ENCODE measurements around the gene CIZ1.

Gene CIZ1

DNA sequence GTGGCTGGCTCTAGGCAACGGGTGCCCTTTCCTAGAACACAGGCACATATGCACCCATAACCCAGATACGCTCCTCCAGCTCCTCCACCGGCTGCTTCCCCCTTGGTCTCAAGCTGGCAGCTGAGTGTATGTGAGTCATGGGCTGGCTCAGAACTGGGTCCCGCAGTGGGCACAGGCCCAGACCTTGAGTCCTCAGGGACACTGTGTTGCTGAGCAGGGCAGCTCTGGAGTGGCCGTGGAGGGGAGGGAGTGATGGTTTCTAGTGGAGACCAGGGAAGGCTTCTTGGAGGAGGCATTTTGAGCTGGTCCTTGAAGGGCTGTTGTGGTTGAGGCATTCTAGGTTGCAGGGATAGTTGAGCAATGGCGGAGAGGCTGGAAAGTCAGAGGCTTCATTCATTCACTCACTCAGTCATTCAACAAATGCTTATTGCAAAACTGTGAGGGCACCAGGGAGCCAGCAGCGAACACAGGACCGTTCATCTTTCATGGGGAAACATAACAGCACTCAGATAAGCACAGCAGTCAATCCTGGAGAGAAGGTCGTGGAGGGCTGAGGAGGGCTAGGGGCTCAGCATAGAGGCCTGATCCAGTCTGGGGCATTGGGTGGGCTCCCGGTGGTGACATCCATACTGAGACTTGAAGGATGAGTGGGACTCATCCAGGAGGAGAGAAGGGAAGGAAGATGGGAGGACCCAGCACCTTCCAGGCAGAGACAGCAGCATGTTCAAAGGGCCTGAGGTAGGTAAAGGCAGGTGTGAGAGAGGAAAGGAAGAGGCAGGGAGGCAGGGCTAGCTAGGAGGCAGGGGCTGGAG is 29.0 kb downstream of the CIZ1 start:
- peak; percentile 57 for DNase-seq (ENCODE audit: low spot score)

GRCh38 chr9:128161215-128161902 is 30.0 kb downstream of the CIZ1 start:
- no peak for DNase-seq (ENCODE audit: low spot score)

GRCh38 chr9:128160603-128160987 is 30.8 kb downstream of the CIZ1 start:
- no peak for DNase-seq (ENCODE audit: low spot score)

GRCh38 chr9:128159784-128160602 is 31.4 kb downstream of the CIZ1 start, which contains the start of gene BBLN:
Gene BBLN, plus strand, starts transcription at chr9:128160265. Its CDS starts 143 bp downstream, at chr9:128160408.
- peak; percentile 98 for DNase-seq (ENCODE audit: low spot score)

DNA sequence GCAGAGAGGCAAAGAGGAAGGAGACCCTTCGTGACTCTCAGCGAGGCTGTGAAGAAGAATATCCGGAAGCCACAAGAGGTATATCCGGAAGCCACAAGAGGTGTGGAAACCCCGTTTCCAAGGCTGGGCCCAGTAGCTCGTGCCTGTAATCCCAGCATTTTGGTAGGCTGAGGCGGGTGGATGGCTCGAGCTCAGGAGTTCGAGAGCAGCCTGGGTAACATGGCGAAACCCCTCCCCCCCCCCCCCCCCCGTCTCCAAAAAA is 31.9 kb downstream of the CIZ1 start:
- no peak for DNase-seq (ENCODE audit: low spot score)

GRCh38 chr9:128155736-128156500 is 35.5 kb downstream of the CIZ1 start:
- no peak for DNase-seq (ENCODE audit: low spot score)

DNA sequence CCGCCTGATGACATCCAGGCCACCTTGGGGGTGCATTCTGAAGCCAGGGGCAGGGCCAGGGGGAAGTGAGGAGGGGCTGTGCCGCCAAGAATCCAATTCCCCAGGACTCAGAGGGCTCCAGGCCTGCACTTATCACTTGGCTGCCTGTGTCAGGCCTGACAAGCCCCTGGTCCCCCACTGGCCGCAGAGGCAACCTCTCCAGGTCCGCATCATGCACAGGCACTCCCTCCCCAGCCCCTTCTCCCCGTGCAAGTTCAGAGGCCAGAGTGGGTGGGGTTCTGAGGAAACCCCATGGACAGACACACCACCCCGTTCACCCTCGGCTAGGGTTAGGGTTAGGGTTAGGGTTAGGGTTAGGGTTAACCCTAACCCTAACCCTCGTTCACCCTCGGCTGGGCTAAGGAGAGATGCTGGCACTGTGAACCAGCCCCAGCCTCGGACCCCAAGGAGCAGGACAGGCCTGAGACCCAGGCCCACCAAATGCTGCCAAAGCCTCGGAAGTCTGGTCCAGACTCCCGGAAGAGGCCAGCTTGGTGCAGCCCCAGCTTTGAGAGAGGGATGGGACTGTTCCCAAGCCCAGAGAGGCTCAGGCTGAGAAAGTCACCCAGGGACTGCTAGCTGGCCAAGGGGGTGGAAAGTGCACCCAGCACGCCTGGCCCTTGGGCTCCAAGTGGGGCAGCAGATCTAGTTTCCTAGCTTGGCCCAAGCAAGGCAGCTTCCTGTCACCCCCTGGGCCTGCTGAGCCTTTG is 37.3 kb downstream of the CIZ1 start:
- DNase-seq (ENCODE audit: low spot score) = peak; percentile 44

DNA sequence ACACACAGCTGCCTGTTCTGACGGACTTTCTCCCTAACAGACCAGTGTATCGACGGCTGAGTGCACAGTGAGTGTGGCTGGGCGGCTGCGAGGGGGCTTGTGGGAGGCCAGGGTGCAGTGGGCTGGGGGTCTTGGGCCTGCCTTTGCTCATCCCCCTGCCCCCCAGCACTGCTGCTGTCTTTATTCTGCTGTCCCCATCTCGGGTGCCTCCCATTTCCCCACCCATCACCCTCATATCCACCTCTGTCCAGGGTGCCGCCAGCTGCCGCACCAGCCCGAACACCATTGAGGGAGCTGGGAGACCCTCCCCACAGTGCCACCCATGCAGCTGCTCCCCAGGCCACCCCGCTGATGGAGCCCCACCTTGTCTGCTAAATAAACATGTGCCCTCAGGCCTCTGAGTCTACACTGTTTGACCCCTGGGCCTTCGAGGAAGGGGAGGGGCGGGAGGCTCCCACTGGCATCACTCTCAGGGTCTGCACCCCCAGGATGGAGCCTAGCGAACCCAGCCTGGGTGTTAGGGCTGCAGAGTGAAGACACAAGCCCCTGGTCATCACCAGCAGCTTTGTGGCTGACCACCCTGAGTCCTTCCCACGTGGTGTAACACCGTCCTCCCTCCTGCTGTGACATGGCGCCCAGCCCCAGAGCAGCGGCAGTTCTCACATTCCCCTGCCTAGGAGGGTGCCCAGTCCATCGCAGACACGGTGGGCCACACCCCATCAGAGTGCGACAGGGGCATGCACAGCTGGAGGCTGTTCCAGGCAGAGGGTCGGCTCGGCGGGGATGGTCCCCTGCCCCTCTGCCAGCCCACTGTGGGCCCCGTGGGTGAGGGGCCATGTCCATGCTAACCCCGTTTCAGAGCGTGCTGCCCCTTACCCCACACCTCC is 38.1 kb downstream of the CIZ1 start:
- peak; percentile 61 for DNase-seq (ENCODE audit: low spot score)

DNA sequence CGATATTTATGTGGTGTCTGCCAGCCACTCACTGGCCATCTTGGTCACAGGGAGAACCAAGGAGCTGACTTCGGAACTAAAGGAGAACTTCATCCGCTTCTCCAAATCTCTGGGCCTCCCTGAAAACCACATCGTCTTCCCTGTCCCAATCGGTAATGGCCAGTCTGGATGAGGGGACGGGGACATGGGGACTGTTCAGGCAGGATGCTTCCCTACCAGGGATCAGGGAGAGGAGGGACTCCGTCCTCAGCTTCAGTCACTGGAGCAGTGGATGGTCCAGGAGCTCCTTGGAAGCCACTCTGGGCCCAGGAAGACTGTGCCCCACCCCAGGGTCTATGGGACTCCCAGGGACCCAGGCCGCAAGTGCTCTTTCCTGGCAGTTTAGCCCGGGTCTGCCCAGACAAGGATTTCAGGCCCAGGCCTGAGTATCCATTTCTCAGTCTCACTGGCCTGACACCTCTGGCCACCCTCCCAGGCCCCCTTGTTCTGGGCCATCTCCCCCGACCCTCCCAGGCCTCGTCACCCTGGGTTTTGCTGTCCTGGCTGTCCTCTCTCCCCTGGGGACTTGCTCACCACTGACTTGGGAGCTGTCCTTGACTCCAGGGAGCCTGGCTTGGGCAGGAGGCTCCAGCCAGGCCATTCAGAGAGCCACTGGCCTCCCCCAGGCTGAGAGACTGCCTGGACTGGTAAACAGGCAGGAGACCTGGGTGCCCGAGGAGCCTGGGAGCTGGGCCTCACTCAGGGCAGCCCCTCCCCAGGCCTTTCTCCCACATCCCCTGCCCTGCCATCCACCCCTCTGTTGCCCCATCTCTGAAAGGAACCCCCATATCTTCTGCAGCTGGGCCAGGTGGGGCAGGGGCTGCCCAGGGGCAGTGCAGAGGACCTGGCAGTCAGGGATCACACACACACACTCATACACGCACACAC is 39.0 kb downstream of the CIZ1 start:
- DNase-seq (ENCODE audit: low spot score) = peak; percentile 53

- DNase-seq (ENCODE audit: low spot score) = peak; percentile 61
Observed at GRCh38 chr9:128151309-128152132, 39.9 kb downstream of the CIZ1 start.

DNA sequence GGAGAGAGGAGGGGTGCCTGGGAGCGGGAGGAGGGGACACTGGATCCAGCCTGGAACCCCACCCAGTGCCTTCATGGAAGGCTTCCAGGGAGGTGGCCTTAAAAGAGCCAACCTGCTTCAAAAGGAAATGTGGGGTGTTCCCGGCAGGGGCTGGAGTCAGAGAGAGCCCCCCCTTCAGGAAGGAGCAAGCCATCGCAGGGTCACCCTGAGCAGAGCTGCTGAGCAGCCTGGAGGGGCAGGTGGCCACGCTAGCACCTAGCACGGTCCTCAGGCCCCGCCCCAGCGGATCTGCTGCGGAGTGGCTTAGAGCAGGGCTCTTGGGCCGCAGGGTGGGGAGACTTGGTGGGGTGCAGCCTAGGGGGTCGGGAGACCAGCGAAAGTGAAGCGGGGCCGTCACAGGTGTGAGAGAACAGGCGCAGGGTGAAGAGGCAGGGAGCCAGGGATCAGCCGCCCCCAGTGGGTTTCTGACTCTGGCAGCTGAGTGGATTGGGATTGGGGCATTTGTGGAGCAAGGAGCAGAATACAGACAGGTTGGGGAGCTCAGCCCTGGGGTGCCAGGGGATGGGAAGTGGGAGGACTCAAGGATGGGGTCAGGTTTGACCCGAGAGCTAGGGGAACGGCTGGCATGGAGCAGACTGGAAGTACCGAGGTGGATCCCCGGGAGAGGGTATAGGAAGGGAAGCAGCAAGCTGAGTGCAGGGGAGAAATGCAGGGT is 40.6 kb downstream of the CIZ1 start:
- no peak for DNase-seq (ENCODE audit: low spot score)

GRCh38 chr9:128149951-128150593 is 41.3 kb downstream of the CIZ1 start:
- no peak for DNase-seq (ENCODE audit: low spot score)

- DNase-seq (ENCODE audit: low spot score) = peak; percentile 63
Observed at GRCh38 chr9:128149001-128149701, 42.2 kb downstream of the CIZ1 start, which contains the start of gene LCN2. Gene LCN2, plus strand, starts transcription at chr9:128149453. Its CDS starts 73 bp downstream, at chr9:128149526.

GRCh38 chr9:128148509-128149000 is 42.8 kb downstream of the CIZ1 start:
- no peak for DNase-seq (ENCODE audit: low spot score)

- DNase-seq (ENCODE audit: low spot score) = no peak
Observed at GRCh38 chr9:128146591-128147120, 44.7 kb downstream of the CIZ1 start.

- DNase-seq (ENCODE audit: low spot score) = no peak
Observed at GRCh38 chr9:128145951-128146351, 45.4 kb downstream of the CIZ1 start.
